DND-41 (cell line): Measurements from ENCODE around the gene RASAL2.

Experiments
- ATAC-seq: fragments of 200-7000 bp; cut with Tn5 transposase; 3 replicates; pipeline ENCODE4 v1.9.1; 2021; ENCODE audit warnings: low read depth; ENCODE audit not compliant: insufficient read depth
- DNase-seq: peaks from one replicate; pipeline ENCODE4 v3.0.0-alpha.2; 2020
- H2AFZ ChIP-seq: 2 replicates; pipeline ENCODE4 v1.6.0; 2012; ENCODE audit warnings: low read depth, low read length
- H3K27ac ChIP-seq: 2 replicates; pipeline ENCODE4 v1.5.1; 2012; ENCODE audit warnings: low read length, inconsistent platforms
- H3K27me3 ChIP-seq: fragments of 200-600 bp; sonication (generic); 2 replicates; pipeline ENCODE4 v1.6.0; 2012; ENCODE audit warnings: low read length, mild to moderate bottlenecking, inconsistent platforms; ENCODE audit not compliant: insufficient read depth, poor library complexity
- H3K36me3 ChIP-seq: 2 replicates; pipeline ENCODE4 v1.5.1; 2012; ENCODE audit warnings: low read length, inconsistent platforms; ENCODE audit not compliant: insufficient read depth
- H3K4me1 ChIP-seq: 2 replicates; pipeline ENCODE4 v1.5.1; 2012; ENCODE audit warnings: mild to moderate bottlenecking, low read length; ENCODE audit not compliant: insufficient read depth
- H3K4me2 ChIP-seq: 2 replicates; pipeline ENCODE4 v1.6.0; 2012; ENCODE audit warnings: mild to moderate bottlenecking, moderate library complexity, low read length, inconsistent platforms; ENCODE audit not compliant: insufficient read depth
- H3K4me3 ChIP-seq, 2 experiments: fragments of 200-600 bp in 1 of 2; shearing (Covaris generic) in 1 of 2; 2 replicates each; pipeline ENCODE4 v1.5.1; 2012 to 2016; ENCODE audit warnings: inconsistent platforms in 2 of 2, low read length in 2 of 2, mild to moderate bottlenecking in 2 of 2, low read depth in 1 of 2, moderate library complexity in 1 of 2
- H3K79me2 ChIP-seq: 2 replicates; pipeline ENCODE4 v1.6.0; 2012; ENCODE audit warnings: low read length, inconsistent platforms; ENCODE audit not compliant: insufficient read depth
- H3K9ac ChIP-seq: 2 replicates; pipeline ENCODE4 v1.6.0; 2012; ENCODE audit warnings: low read depth, mild to moderate bottlenecking, inconsistent platforms, low read length, moderate library complexity
- H3K9me3 ChIP-seq: 2 replicates; pipeline ENCODE4 v1.5.1; 2012; ENCODE audit warnings: low read length, moderate library complexity, mild to moderate bottlenecking, inconsistent platforms; ENCODE audit not compliant: insufficient read depth, severe bottlenecking
- H4K20me1 ChIP-seq: 2 replicates; pipeline ENCODE4 v1.6.0; 2012; ENCODE audit warnings: low read length; ENCODE audit not compliant: insufficient read depth
- EZH2 ChIP-seq: IDR thresholded peaks from 3 replicates; pipeline ENCODE4 v1.6.1; 2012; ENCODE audit warnings: borderline replicate concordance, low read depth, mild to moderate bottlenecking, moderate library complexity, low read length, inconsistent platforms; ENCODE audit not compliant: severe bottlenecking
- TF ChIP-seq, protein P1 (sequence below): IDR thresholded peaks from 2 replicates; pipeline ENCODE4 v1.5.1; 2012; ENCODE audit warnings: borderline replicate concordance, low read length, moderate library complexity, mild to moderate bottlenecking; ENCODE audit not compliant: poor library complexity, severe bottlenecking; ENCODE audit errors: extremely low read depth

The RASAL2 gene

DNA sequence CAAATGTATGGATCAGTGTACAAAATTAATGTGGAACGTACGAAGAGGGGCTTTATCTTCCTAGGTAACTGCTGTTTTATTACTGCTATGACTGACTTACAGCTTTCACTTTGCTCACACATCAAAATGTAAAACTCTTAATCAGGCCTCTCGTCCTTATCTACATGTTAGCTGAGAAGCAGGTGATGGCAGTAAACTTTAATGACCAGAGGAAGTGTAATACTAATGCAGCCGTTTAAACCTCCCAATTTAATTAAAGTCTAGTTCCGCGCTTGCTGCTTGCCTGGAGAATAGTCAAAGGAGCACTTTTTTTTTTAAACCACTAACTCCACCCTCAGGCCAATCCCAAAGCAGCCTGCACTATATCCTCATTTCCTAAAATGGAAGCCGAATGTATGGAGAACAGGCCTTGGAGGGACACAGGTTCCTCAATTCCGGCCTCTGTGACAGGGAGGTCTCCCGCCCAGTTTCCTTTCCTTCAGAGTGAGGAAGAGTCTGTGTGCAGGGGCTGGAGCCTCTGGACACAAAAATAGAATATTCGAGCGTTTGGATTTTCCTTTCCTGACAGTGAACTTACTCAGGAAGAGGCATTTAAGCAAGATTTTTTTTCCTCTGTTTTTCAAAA is 36.7 kb upstream of the RASAL2 start:
- TF ChIP-seq EZH2, result no peak
- Histone ChIP-seq H3K79me2 (no peaks in the 10 kb centered on the region), H3K4me3 (no peak overlapping the region), H3K27ac (no peak overlapping the region), H2AFZ (no peak overlapping the region), H3K27me3 (no peaks in the 10 kb centered on the region), H3K4me1 (no peaks in the 10 kb centered on the region), H3K9me3 (no peaks in the 10 kb centered on the region), H3K9ac (no peak overlapping the region), H3K4me2 (no peak overlapping the region), H4K20me1 (no peaks in the 10 kb centered on the region), H3K36me3 (no peaks in the 10 kb centered on the region)
- DNase-seq, result no peak
- ATAC-seq, result no peak

DNA sequence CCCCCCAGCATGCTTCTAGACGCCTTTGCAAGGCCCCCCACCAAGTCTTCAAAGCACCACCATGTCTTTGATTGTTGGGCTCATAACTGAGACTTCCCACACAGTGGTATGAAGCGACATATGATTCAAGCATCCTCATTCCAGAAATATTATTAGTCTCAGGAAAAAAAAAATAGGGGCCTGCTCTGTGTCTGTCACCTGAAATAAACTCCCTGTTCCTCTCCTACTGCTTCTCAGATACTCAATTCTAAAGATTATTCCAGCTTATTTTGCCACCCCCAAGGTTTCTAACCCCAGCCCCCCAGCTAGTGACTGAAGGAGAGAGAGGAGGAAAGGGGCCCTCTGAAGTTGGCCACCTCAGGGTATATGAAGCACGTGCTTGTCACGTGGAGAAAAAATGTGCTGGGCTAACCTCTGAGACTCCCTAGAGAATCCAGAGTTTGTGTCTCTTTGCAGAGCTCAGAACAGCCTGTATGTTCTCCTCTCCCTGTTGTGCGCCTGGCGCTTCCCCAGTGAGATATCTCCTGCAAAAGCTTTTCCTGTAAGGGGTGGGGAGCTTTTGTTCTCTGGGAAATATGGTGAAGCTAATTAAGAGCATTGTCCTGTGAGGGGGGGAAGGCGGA is 35.9 kb upstream of the RASAL2 start:
- H3K27ac ChIP-seq, result no peak overlapping the region
- no peak overlapping the region for H2AFZ ChIP-seq
- no peaks in the 10 kb centered on the region for H4K20me1 ChIP-seq
- DNase-seq, result no peak
- H3K4me2 ChIP-seq, result no peak overlapping the region
- H3K79me2 ChIP-seq, result no peaks in the 10 kb centered on the region
- H3K27me3 ChIP-seq, result no peaks in the 10 kb centered on the region
- H3K9ac ChIP-seq, result no peak overlapping the region
- no peaks in the 10 kb centered on the region for H3K9me3 ChIP-seq
- no peak for ATAC-seq
- TF ChIP-seq, protein P1, sequence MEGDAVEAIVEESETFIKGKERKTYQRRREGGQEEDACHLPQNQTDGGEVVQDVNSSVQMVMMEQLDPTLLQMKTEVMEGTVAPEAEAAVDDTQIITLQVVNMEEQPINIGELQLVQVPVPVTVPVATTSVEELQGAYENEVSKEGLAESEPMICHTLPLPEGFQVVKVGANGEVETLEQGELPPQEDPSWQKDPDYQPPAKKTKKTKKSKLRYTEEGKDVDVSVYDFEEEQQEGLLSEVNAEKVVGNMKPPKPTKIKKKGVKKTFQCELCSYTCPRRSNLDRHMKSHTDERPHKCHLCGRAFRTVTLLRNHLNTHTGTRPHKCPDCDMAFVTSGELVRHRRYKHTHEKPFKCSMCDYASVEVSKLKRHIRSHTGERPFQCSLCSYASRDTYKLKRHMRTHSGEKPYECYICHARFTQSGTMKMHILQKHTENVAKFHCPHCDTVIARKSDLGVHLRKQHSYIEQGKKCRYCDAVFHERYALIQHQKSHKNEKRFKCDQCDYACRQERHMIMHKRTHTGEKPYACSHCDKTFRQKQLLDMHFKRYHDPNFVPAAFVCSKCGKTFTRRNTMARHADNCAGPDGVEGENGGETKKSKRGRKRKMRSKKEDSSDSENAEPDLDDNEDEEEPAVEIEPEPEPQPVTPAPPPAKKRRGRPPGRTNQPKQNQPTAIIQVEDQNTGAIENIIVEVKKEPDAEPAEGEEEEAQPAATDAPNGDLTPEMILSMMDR, result no peak
- TF ChIP-seq EZH2, result no peak
- H3K36me3 ChIP-seq, result no peaks in the 10 kb centered on the region
- no peaks in the 10 kb centered on the region for H3K4me1 ChIP-seq
- H3K4me3 ChIP-seq, result no peak overlapping the region

DNA sequence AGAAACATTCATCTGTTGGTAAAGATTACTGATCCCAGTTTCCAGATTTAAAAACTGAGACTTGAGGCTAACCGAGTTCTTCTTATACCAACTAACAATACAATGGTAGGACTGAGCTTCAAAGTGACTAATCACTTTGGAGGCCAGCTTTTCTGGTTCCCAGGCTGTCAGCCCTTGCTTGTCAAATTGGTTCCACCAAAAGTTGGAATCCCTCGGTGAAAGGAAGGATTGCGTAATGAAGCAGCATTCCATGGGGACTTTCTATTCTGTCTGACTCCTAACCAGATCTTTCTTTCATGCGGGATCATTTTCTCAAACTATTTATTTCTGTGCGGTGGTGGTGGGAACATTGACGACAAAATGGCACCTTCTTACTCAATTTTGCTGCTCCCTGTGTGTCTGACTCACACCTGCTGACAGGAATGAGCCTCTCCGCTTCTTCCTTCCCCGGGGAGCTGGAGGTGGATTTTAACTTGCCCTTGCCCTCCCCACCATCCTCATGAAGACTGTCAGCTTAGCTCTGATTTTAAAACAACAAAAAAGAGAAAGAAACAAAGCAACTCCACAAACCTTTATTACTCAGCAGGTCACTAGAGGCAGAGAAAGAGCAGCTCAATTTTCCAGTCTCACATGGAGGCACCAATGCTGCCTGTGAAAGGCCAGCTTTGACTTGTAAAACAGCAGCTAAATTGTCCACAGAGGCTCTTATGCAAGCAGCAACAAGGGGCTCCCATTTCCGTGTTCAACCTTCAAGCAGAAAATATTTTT is 32.9 kb upstream of the RASAL2 start:
- TF ChIP-seq, protein P1, result no peak
- TF ChIP-seq EZH2, result no peak
- no peak overlapping the region for H3K27ac ChIP-seq
- no peak overlapping the region for H2AFZ ChIP-seq
- no peaks in the 10 kb centered on the region for H3K79me2 ChIP-seq
- H4K20me1 ChIP-seq, result no peaks in the 10 kb centered on the region
- H3K4me2 ChIP-seq, result no peak overlapping the region
- H3K9ac ChIP-seq, result no peak overlapping the region
- H3K27me3 ChIP-seq, result no peaks in the 10 kb centered on the region
- ATAC-seq (no peak), DNase-seq (no peak)
- no peaks in the 10 kb centered on the region for H3K9me3 ChIP-seq
- no peaks in the 10 kb centered on the region for H3K36me3 ChIP-seq
- no peaks in the 10 kb centered on the region for H3K4me1 ChIP-seq
- no peak overlapping the region for H3K4me3 ChIP-seq

DNA sequence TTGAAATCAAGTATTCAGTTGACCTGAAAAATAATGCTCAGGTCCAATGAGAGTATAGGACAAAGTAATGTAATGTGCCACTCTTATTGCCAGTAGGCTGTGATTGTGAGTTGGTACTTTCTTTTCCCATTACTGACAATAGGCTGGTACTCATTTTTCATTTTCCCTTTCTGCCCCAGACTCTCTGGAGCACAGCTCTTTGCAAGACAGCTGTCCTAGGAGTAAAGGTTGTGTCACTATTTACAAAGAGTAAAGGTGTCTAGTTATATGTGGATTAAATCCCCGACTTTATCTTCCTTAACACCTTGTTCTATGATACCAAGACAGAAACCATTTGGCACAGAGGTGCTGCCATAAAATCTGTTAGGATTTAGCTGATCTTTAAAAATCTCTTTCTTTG is 32.3 kb upstream of the RASAL2 start:
- H3K9ac ChIP-seq, result no peak overlapping the region
- ATAC-seq, result no peak
- no peaks in the 10 kb centered on the region for H3K27me3 ChIP-seq
- H3K4me2 ChIP-seq, result no peak overlapping the region
- H2AFZ ChIP-seq, result no peak overlapping the region
- no peak overlapping the region for H3K4me3 ChIP-seq
- no peaks in the 10 kb centered on the region for H3K4me1 ChIP-seq
- TF ChIP-seq EZH2, result no peak
- TF ChIP-seq, protein P1, result no peak
- no peaks in the 10 kb centered on the region for H4K20me1 ChIP-seq
- no peak overlapping the region for H3K27ac ChIP-seq
- no peaks in the 10 kb centered on the region for H3K79me2 ChIP-seq
- H3K36me3 ChIP-seq, result no peaks in the 10 kb centered on the region
- no peak for DNase-seq
- no peaks in the 10 kb centered on the region for H3K9me3 ChIP-seq
